ENCODE results near the gene MYOG.
A peak's percentile ranks its signal among the peaks of the same experiment; 100 is the strongest.

GRCh38 chr1:203038891-203039608, 46.8 kb downstream of the MYOG start:
- TF ChIP-seq CTCF (IDR thresholded peaks at IDR 0.05 in 4 of 5, conservative IDR thresholded peaks at IDR 0.05 in 1 of 5) (peak; percentile 92 to 95 (median 94)), POLR2A (IDR thresholded peaks at IDR 0.05) (no peak)
